HEK293 (cell line): ENCODE measurements around the gene PWWP2B.

Source experiments
- BCL11B ChIP-seq: fragments of 450-650 bp; formaldehyde crosslinking; IDR thresholded peaks from 2 replicates; pipeline ENCODE4 v1.5.1; 2016; ENCODE audit warnings: low read depth, missing biosample characterization, missing genetic modification characterization
- GLIS2 ChIP-seq: fragments of 450-650 bp; formaldehyde crosslinking; IDR thresholded peaks from 2 replicates; pipeline ENCODE4 v1.5.1; 2016; ENCODE audit warnings: missing biosample characterization, missing genetic modification characterization
- IKZF3 ChIP-seq: fragments of 450-650 bp; IDR thresholded peaks from 2 replicates; pipeline ENCODE4 v1.5.0; 2018; ENCODE audit warnings: missing biosample characterization, mild to moderate bottlenecking, missing genetic modification characterization, moderate library complexity
- KLF17 ChIP-seq: fragments of 450-650 bp; formaldehyde crosslinking; IDR thresholded peaks from 2 replicates; pipeline ENCODE4 v1.5.1; 2016; ENCODE audit warnings: missing biosample characterization, missing genetic modification characterization
- KLF7 ChIP-seq: fragments of 450-650 bp; formaldehyde crosslinking; IDR thresholded peaks from 2 replicates; pipeline ENCODE4 v1.5.1; 2016; ENCODE audit warnings: missing biosample characterization, missing genetic modification characterization, borderline replicate concordance
- SP2 ChIP-seq: fragments of 450-650 bp; formaldehyde crosslinking; IDR thresholded peaks from 2 replicates; pipeline ENCODE4 v1.5.1; 2016; ENCODE audit warnings: missing biosample characterization, missing genetic modification characterization
- SP3 ChIP-seq: fragments of 450-650 bp; formaldehyde crosslinking; IDR thresholded peaks from 2 replicates; pipeline ENCODE4 v1.5.1; 2016; ENCODE audit warnings: missing biosample characterization, missing genetic modification characterization
- SP7 ChIP-seq: fragments of 450-650 bp; formaldehyde crosslinking; IDR thresholded peaks from 2 replicates; pipeline ENCODE4 v1.5.1; 2016; ENCODE audit warnings: missing biosample characterization, missing genetic modification characterization
- ZEB2 ChIP-seq: fragments of 450-650 bp; formaldehyde crosslinking; IDR thresholded peaks from 2 replicates; pipeline ENCODE4 v1.5.1; 2016; ENCODE audit warnings: missing biosample characterization, missing genetic modification characterization
- ZFHX2 ChIP-seq: fragments of 450-650 bp; formaldehyde crosslinking; conservative IDR thresholded peaks from 2 replicates; pipeline ENCODE4 v1.5.1; 2016; ENCODE audit warnings: missing biosample characterization, missing genetic modification characterization
- ZNF10 ChIP-seq: fragments of 450-650 bp; formaldehyde crosslinking; IDR thresholded peaks from 2 replicates; pipeline ENCODE4 v1.5.1; 2017; ENCODE audit warnings: missing biosample characterization, missing genetic modification characterization
- ZNF324 ChIP-seq: fragments of 450-650 bp; formaldehyde crosslinking; IDR thresholded peaks from 2 replicates; pipeline ENCODE4 v1.5.1; 2016; ENCODE audit warnings: missing biosample characterization, missing genetic modification characterization
- ZNF341 ChIP-seq: fragments of 450-650 bp; formaldehyde crosslinking; IDR thresholded peaks from 2 replicates; pipeline ENCODE4; 2016; ENCODE audit warnings: low read depth, missing biosample characterization, missing genetic modification characterization
- ZNF354C ChIP-seq: fragments of 450-650 bp; formaldehyde crosslinking; IDR thresholded peaks from 2 replicates; pipeline ENCODE4 v1.5.1; 2016; ENCODE audit warnings: missing biosample characterization, missing genetic modification characterization, low read depth, borderline replicate concordance
- ZNF398 ChIP-seq: fragments of 450-650 bp; formaldehyde crosslinking; IDR thresholded peaks from 2 replicates; pipeline ENCODE4 v1.5.1; 2017; ENCODE audit warnings: missing biosample characterization, missing genetic modification characterization
- ZNF530 ChIP-seq: fragments of 450-650 bp; formaldehyde crosslinking; IDR thresholded peaks from 2 replicates; pipeline ENCODE4 v1.5.1; 2016; ENCODE audit warnings: low read depth, missing biosample characterization, missing genetic modification characterization
- ZNF555 ChIP-seq: fragments of 450-650 bp; formaldehyde crosslinking; conservative IDR thresholded peaks from 2 replicates; pipeline ENCODE4 v1.5.1; 2017; ENCODE audit warnings: missing biosample characterization, mild to moderate bottlenecking, missing genetic modification characterization, inconsistent platforms
- ZNF558 ChIP-seq: fragments of 450-650 bp; formaldehyde crosslinking; IDR thresholded peaks from 2 replicates; pipeline ENCODE4 v1.5.1; 2016; ENCODE audit warnings: missing biosample characterization, missing genetic modification characterization
- ZNF600 ChIP-seq: fragments of 450-650 bp; formaldehyde crosslinking; IDR thresholded peaks from 2 replicates; pipeline ENCODE4 v1.5.1; 2016; ENCODE audit warnings: missing biosample characterization, missing genetic modification characterization
- ZNF624 ChIP-seq: fragments of 450-650 bp; formaldehyde crosslinking; IDR thresholded peaks from 2 replicates; pipeline ENCODE4 v1.5.1; 2017; ENCODE audit warnings: missing biosample characterization, missing genetic modification characterization
- ZSCAN16 ChIP-seq: fragments of 450-650 bp; formaldehyde crosslinking; IDR thresholded peaks from 2 replicates; pipeline ENCODE4 v1.5.1; 2016; ENCODE audit warnings: missing biosample characterization, missing genetic modification characterization
- ZXDB ChIP-seq: fragments of 450-650 bp; formaldehyde crosslinking; IDR thresholded peaks from 2 replicates; pipeline ENCODE4 v1.5.1; 2016; ENCODE audit warnings: missing biosample characterization, missing genetic modification characterization
- TF ChIP-seq, protein P1 (sequence below): fragments of 450-650 bp; formaldehyde crosslinking; conservative IDR thresholded peaks from 2 replicates; pipeline ENCODE4 v1.5.1; 2016; ENCODE audit warnings: low read depth, missing biosample characterization, missing genetic modification characterization
- TF ChIP-seq, protein P2 (sequence below): fragments of 450-650 bp; IDR thresholded peaks from 2 replicates; pipeline ENCODE4 v1.5.1; 2018; ENCODE audit warnings: missing biosample characterization, mild to moderate bottlenecking, missing genetic modification characterization
- TF ChIP-seq, protein P3 (sequence below): fragments of 450-650 bp; formaldehyde crosslinking; IDR thresholded peaks from 2 replicates; pipeline ENCODE4 v1.5.0; 2017; ENCODE audit warnings: missing biosample characterization, missing genetic modification characterization, borderline replicate concordance
- TF ChIP-seq, protein P4 (sequence below): fragments of 450-650 bp; formaldehyde crosslinking; IDR thresholded peaks from 2 replicates; pipeline ENCODE4 v1.5.1; 2016; ENCODE audit warnings: missing biosample characterization, missing genetic modification characterization

The PWWP2B gene

DNA sequence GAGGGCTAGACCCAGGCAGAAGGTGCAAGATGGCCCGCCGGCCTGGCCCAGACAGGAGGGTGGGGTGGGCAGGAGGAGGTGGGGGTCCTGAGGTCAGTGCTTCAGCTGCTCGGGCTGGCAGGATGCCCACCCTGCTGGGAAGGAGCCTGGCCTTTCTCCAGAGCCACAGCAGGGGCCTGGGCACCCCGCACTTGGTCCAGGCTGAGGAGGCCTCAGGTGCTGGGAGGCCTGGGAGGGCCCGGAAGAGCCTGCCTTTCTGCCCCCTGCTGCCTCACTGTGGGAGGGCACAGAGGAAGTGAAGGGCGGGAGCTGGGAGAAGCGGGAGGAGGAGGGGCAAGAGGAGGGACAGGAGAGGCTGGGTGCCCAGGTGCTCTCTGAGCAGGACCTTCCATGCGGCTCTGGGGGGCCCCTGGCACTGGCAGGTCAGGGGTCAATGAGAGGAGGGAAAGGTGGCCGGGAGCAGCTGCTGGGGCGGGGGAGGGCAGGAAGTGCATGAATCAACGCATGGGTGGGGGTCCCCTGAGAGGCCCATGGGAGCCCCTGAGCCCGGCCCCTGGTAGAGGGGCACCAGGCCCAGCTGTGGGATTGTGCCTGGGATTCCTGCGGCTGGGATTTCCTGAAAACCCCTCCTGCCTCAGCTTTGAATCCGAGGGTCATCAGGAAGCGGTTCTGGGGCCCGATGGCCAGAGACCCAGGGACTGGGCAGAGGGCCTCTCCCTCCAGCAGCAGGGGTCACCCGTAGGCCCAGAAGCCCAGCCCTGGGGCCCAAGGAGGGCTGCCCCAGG, 49.9 kb downstream of the PWWP2B start (continued):
- TF ChIP-seq, protein P1, sequence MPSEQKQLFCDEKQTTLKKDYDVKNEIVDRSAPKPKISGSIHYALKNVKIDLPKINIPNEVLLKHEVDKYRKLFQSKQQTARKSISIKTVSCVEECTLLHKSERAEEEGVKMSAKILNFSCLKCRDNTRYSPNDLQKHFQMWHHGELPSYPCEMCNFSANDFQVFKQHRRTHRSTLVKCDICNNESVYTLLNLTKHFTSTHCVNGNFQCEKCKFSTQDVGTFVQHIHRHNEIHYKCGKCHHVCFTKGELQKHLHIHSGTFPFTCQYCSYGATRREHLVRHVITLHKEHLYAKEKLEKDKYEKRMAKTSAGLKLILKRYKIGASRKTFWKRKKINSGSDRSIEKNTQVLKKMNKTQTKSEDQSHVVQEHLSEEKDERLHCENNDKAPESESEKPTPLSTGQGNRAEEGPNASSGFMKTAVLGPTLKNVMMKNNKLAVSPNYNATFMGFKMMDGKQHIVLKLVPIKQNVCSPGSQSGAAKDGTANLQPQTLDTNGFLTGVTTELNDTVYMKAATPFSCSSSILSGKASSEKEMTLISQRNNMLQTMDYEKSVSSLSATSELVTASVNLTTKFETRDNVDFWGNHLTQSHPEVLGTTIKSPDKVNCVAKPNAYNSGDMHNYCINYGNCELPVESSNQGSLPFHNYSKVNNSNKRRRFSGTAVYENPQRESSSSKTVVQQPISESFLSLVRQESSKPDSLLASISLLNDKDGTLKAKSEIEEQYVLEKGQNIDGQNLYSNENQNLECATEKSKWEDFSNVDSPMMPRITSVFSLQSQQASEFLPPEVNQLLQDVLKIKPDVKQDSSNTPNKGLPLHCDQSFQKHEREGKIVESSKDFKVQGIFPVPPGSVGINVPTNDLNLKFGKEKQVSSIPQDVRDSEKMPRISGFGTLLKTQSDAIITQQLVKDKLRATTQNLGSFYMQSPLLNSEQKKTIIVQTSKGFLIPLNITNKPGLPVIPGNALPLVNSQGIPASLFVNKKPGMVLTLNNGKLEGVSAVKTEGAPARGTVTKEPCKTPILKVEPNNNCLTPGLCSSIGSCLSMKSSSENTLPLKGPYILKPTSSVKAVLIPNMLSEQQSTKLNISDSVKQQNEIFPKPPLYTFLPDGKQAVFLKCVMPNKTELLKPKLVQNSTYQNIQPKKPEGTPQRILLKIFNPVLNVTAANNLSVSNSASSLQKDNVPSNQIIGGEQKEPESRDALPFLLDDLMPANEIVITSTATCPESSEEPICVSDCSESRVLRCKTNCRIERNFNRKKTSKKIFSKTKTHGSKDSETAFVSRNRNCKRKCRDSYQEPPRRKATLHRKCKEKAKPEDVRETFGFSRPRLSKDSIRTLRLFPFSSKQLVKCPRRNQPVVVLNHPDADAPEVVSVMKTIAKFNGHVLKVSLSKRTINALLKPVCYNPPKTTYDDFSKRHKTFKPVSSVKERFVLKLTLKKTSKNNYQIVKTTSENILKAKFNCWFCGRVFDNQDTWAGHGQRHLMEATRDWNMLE (tag by site-specific recombination): no peak
- TF ChIP-seq ZEB2 (tag by site-specific recombination): 0 out of 2 replicates have a peak, but pooled peaks have one; percentile 28
- no peak for TF ChIP-seq ZNF558 (tag by site-specific recombination)
- TF ChIP-seq SP2 (tag by site-specific recombination): peak; percentile 81
- TF ChIP-seq ZNF398 (tag by site-specific recombination): 0 out of 2 replicates have a peak, but pooled peaks have one; percentile 15
- TF ChIP-seq ZXDB (tag by site-specific recombination): peak; percentile 54
- no peak for TF ChIP-seq ZNF624 (tag by site-specific recombination)
- TF ChIP-seq ZFHX2: peak; percentile 34
- TF ChIP-seq, protein P2, sequence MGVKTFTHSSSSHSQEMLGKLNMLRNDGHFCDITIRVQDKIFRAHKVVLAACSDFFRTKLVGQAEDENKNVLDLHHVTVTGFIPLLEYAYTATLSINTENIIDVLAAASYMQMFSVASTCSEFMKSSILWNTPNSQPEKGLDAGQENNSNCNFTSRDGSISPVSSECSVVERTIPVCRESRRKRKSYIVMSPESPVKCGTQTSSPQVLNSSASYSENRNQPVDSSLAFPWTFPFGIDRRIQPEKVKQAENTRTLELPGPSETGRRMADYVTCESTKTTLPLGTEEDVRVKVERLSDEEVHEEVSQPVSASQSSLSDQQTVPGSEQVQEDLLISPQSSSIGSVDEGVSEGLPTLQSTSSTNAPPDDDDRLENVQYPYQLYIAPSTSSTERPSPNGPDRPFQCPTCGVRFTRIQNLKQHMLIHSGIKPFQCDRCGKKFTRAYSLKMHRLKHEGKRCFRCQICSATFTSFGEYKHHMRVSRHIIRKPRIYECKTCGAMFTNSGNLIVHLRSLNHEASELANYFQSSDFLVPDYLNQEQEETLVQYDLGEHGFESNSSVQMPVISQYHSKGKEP: 0 out of 2 replicates have a peak, but pooled peaks have one; percentile 10
- TF ChIP-seq ZNF530: no peak
- peak; percentile 95 for TF ChIP-seq KLF17 (tag by site-specific recombination)
- peak; percentile 71; the same call in 1 of the 2 replicates for TF ChIP-seq GLIS2 (tag by site-specific recombination)
- TF ChIP-seq, protein P3, sequence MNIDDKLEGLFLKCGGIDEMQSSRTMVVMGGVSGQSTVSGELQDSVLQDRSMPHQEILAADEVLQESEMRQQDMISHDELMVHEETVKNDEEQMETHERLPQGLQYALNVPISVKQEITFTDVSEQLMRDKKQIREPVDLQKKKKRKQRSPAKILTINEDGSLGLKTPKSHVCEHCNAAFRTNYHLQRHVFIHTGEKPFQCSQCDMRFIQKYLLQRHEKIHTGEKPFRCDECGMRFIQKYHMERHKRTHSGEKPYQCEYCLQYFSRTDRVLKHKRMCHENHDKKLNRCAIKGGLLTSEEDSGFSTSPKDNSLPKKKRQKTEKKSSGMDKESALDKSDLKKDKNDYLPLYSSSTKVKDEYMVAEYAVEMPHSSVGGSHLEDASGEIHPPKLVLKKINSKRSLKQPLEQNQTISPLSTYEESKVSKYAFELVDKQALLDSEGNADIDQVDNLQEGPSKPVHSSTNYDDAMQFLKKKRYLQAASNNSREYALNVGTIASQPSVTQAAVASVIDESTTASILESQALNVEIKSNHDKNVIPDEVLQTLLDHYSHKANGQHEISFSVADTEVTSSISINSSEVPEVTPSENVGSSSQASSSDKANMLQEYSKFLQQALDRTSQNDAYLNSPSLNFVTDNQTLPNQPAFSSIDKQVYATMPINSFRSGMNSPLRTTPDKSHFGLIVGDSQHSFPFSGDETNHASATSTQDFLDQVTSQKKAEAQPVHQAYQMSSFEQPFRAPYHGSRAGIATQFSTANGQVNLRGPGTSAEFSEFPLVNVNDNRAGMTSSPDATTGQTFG (tag by site-specific recombination): no peak
- no peak for TF ChIP-seq ZNF324 (tag by site-specific recombination)
- TF ChIP-seq ZSCAN16: 0 out of 2 replicates have a peak, but pooled peaks have one; percentile 14
- TF ChIP-seq, protein P4, sequence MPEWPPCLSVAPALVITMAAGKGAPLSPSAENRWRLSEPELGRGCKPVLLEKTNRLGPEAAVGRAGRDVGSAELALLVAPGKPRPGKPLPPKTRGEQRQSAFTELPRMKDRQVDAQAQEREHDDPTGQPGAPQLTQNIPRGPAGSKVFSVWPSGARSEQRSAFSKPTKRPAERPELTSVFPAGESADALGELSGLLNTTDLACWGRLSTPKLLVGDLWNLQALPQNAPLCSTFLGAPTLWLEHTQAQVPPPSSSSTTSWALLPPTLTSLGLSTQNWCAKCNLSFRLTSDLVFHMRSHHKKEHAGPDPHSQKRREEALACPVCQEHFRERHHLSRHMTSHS (tag by site-specific recombination): no peak
- TF ChIP-seq ZNF10: 0 out of 2 replicates have a peak, but pooled peaks have one; percentile 18
- TF ChIP-seq ZNF341: peak; percentile 94
- TF ChIP-seq ZNF600 (tag by site-specific recombination): peak; percentile 27; the same call in 1 of the 2 replicates
- no peak for TF ChIP-seq ZNF354C
- no peak for TF ChIP-seq ZNF555
- TF ChIP-seq KLF7 (tag by site-specific recombination): peak; percentile 60; the same call in 1 of the 2 replicates
- peak; percentile 50 for TF ChIP-seq SP7 (tag by site-specific recombination)
- TF ChIP-seq IKZF3 (tag by site-specific recombination): peak; percentile 86
- peak; percentile 38; the same call in 1 of the 2 replicates for TF ChIP-seq BCL11B (tag by site-specific recombination)
- TF ChIP-seq SP3 (tag by site-specific recombination): peak; percentile 93
